ENCODE measurements around the gene SLC22A23.

SLC22A23 gene

GRCh38 chr6:3352678-3353077 is 104.2 kb downstream of the SLC22A23 start:
- Histone ChIP-seq H3K4me1 (ENCODE audit: control insufficient read depth, low read depth, low read length) (peaks cover 2% of the 10 kb centered on the region), H3K36me3 (ENCODE audit: control insufficient read depth, insufficient read depth, low read length) (no peaks in the 10 kb centered on the region), H3K4ac (ENCODE audit: low read depth, low read length) (no peak overlapping the region), H4K8ac (ENCODE audit: low read depth, low read length) (no peak overlapping the region), H3K9ac (ENCODE audit: low read length) (no peak overlapping the region), H4K5ac (ENCODE audit: low read length) (no peak overlapping the region), H3K27ac (ENCODE audit: low read depth, low read length) (no peak overlapping the region), H2BK15ac (replicated peaks; ENCODE audit: low read depth) (no peak overlapping the region), H2AK5ac (ENCODE audit: low read length) (no peak overlapping the region), H2BK5ac (ENCODE audit: low read length) (no peak overlapping the region), H3K79me1 (ENCODE audit: low read length) (no peaks in the 10 kb centered on the region), H3K18ac (ENCODE audit: low read length) (no peak overlapping the region), H3K79me2 (ENCODE audit: control insufficient read depth, insufficient read depth, low read length) (no peaks in the 10 kb centered on the region), H3K4me2 (ENCODE audit: low read length) (no peak overlapping the region), H3K27me3 (ENCODE audit: insufficient read depth, low read length, poor library complexity) (no peaks in the 10 kb centered on the region), H3K4me3 (ENCODE audit: low read length) (no peak overlapping the region), H3K23ac (ENCODE audit: low read length) (no peak overlapping the region), H2BK120ac (ENCODE audit: low read depth, low read length) (no peak overlapping the region), H3K56ac (ENCODE audit: low read length) (no peak overlapping the region)
- WGBS (ENCODE audit: extremely low coverage, insufficient coverage, low lambda C conversion rate): no CpG with 5 or more reads among the region's 9 CpGs
- DNase-seq: no peak

GRCh38 chr6:3351829-3352524 is 104.9 kb downstream of the SLC22A23 start:
- Histone ChIP-seq H2BK15ac (replicated peaks; ENCODE audit: low read depth) (no peak overlapping the region), H3K4me1 (ENCODE audit: control insufficient read depth, low read depth, low read length) (peaks cover 2% of the 10 kb centered on the region), H3K27ac (ENCODE audit: low read depth, low read length) (no peak overlapping the region)

GRCh38 chr6:3351105-3351676 is 105.7 kb downstream of the SLC22A23 start:
- Histone ChIP-seq H3K4ac (ENCODE audit: low read depth, low read length) (no peak overlapping the region), H3K79me2 (ENCODE audit: control insufficient read depth, insufficient read depth, low read length) (no peaks in the 10 kb centered on the region), H3K79me1 (ENCODE audit: low read length) (no peaks in the 10 kb centered on the region), H3K56ac (ENCODE audit: low read length) (no peak overlapping the region), H3K23ac (ENCODE audit: low read length) (no peak overlapping the region), H3K27me3 (ENCODE audit: insufficient read depth, low read length, poor library complexity) (no peaks in the 10 kb centered on the region), H3K27ac (ENCODE audit: low read depth, low read length) (no peak overlapping the region), H3K4me3 (ENCODE audit: low read length) (no peak overlapping the region), H3K18ac (ENCODE audit: low read length) (no peak overlapping the region), H3K36me3 (ENCODE audit: control insufficient read depth, insufficient read depth, low read length) (no peaks in the 10 kb centered on the region), H3K9ac (ENCODE audit: low read length) (no peak overlapping the region), H2BK120ac (ENCODE audit: low read depth, low read length) (no peak overlapping the region), H2AK5ac (ENCODE audit: low read length) (no peak overlapping the region), H3K4me2 (ENCODE audit: low read length) (no peak overlapping the region), H2BK5ac (ENCODE audit: low read length) (no peak overlapping the region), H4K8ac (ENCODE audit: low read depth, low read length) (no peak overlapping the region), H2BK15ac (replicated peaks; ENCODE audit: low read depth) (no peak overlapping the region), H4K5ac (ENCODE audit: low read length) (no peak overlapping the region), H3K4me1 (ENCODE audit: control insufficient read depth, low read depth, low read length) (peaks cover 2% of the 10 kb centered on the region)
- WGBS (ENCODE audit: extremely low coverage, insufficient coverage, low lambda C conversion rate): no CpG with 5 or more reads among the region's 15 CpGs
- no peak for DNase-seq

More at GRCh38 chr6:3351829-3352524, 104.9 kb downstream of the SLC22A23 start:
- no peaks in the 10 kb centered on the region for H3K79me2 ChIP-seq (ENCODE audit: control insufficient read depth, insufficient read depth, low read length)
- no peak overlapping the region for H2AK5ac ChIP-seq (ENCODE audit: low read length)
- H3K9ac ChIP-seq (ENCODE audit: low read length): no peak overlapping the region
- no peak overlapping the region for H2BK120ac ChIP-seq (ENCODE audit: low read depth, low read length)
- H3K4me2 ChIP-seq (ENCODE audit: low read length): no peak overlapping the region
- H3K23ac ChIP-seq (ENCODE audit: low read length): no peak overlapping the region
- H4K5ac ChIP-seq (ENCODE audit: low read length): no peak overlapping the region
- no peak overlapping the region for H2BK5ac ChIP-seq (ENCODE audit: low read length)
- no peak overlapping the region for H3K18ac ChIP-seq (ENCODE audit: low read length)
- no peaks in the 10 kb centered on the region for H3K27me3 ChIP-seq (ENCODE audit: insufficient read depth, low read length, poor library complexity)
- no peak for DNase-seq
- H3K36me3 ChIP-seq (ENCODE audit: control insufficient read depth, insufficient read depth, low read length): no peaks in the 10 kb centered on the region
- H3K56ac ChIP-seq (ENCODE audit: low read length): no peak overlapping the region
- H3K79me1 ChIP-seq (ENCODE audit: low read length): no peaks in the 10 kb centered on the region
- no CpG with 5 or more reads among the region's 9 CpGs for WGBS (ENCODE audit: extremely low coverage, insufficient coverage, low lambda C conversion rate)
- H4K8ac ChIP-seq (ENCODE audit: low read depth, low read length): no peak overlapping the region
- no peak overlapping the region for H3K4ac ChIP-seq (ENCODE audit: low read depth, low read length)
- no peak overlapping the region for H3K4me3 ChIP-seq (ENCODE audit: low read length)

- no peak overlapping the region for H3K23ac ChIP-seq (ENCODE audit: low read length)
- no peak overlapping the region for H3K18ac ChIP-seq (ENCODE audit: low read length)
- no peak overlapping the region for H2BK120ac ChIP-seq (ENCODE audit: low read depth, low read length)
- H4K5ac ChIP-seq (ENCODE audit: low read length): no peak overlapping the region
- no peaks in the 10 kb centered on the region for H3K79me1 ChIP-seq (ENCODE audit: low read length)
- no peak overlapping the region for H3K4me2 ChIP-seq (ENCODE audit: low read length)
- no peaks in the 10 kb centered on the region for H3K79me2 ChIP-seq (ENCODE audit: control insufficient read depth, insufficient read depth, low read length)
- H3K4me1 ChIP-seq (ENCODE audit: control insufficient read depth, low read depth, low read length): peaks cover 2% of the 10 kb centered on the region
- no peak overlapping the region for H3K4ac ChIP-seq (ENCODE audit: low read depth, low read length)
- H2BK15ac ChIP-seq (replicated peaks; ENCODE audit: low read depth): no peak overlapping the region
- no peak overlapping the region for H2BK5ac ChIP-seq (ENCODE audit: low read length)
- H2AK5ac ChIP-seq (ENCODE audit: low read length): no peak overlapping the region
- no peaks in the 10 kb centered on the region for H3K27me3 ChIP-seq (ENCODE audit: insufficient read depth, low read length, poor library complexity)
- no peak overlapping the region for H3K27ac ChIP-seq (ENCODE audit: low read depth, low read length)
- no peak overlapping the region for H3K9ac ChIP-seq (ENCODE audit: low read length)
- no peaks in the 10 kb centered on the region for H3K36me3 ChIP-seq (ENCODE audit: control insufficient read depth, insufficient read depth, low read length)
- WGBS (ENCODE audit: extremely low coverage, insufficient coverage, low lambda C conversion rate): no CpG with 5 or more reads among the region's 8 CpGs
- DNase-seq: no peak
- H3K4me3 ChIP-seq (ENCODE audit: low read length): no peak overlapping the region
- H3K56ac ChIP-seq (ENCODE audit: low read length): peak overlapping the region; percentile 3
- no peak overlapping the region for H4K8ac ChIP-seq (ENCODE audit: low read depth, low read length)
Observed at GRCh38 chr6:3350252-3350796, 106.5 kb downstream of the SLC22A23 start.

GRCh38 chr6:3349388-3350251 is 107.2 kb downstream of the SLC22A23 start:
- no CpG with 5 or more reads among the region's 8 CpGs for WGBS (ENCODE audit: extremely low coverage, insufficient coverage, low lambda C conversion rate)
- Histone ChIP-seq H3K27ac (ENCODE audit: low read depth, low read length) (no peak overlapping the region), H3K56ac (ENCODE audit: low read length) (no peak overlapping the region), H3K4me3 (ENCODE audit: low read length) (no peak overlapping the region), H3K4ac (ENCODE audit: low read depth, low read length) (no peak overlapping the region), H3K79me2 (ENCODE audit: control insufficient read depth, insufficient read depth, low read length) (no peaks in the 10 kb centered on the region), H3K4me1 (ENCODE audit: control insufficient read depth, low read depth, low read length) (peaks cover 2% of the 10 kb centered on the region), H3K23ac (ENCODE audit: low read length) (no peak overlapping the region), H2BK5ac (ENCODE audit: low read length) (no peak overlapping the region), H4K8ac (ENCODE audit: low read depth, low read length) (no peak overlapping the region), H3K27me3 (ENCODE audit: insufficient read depth, low read length, poor library complexity) (no peaks in the 10 kb centered on the region), H3K79me1 (ENCODE audit: low read length) (no peaks in the 10 kb centered on the region), H2AK5ac (ENCODE audit: low read length) (no peak overlapping the region), H4K5ac (ENCODE audit: low read length) (no peak overlapping the region), H2BK120ac (ENCODE audit: low read depth, low read length) (no peak overlapping the region), H3K4me2 (ENCODE audit: low read length) (no peak overlapping the region), H3K9ac (ENCODE audit: low read length) (no peak overlapping the region), H3K36me3 (ENCODE audit: control insufficient read depth, insufficient read depth, low read length) (no peaks in the 10 kb centered on the region), H2BK15ac (replicated peaks; ENCODE audit: low read depth) (no peak overlapping the region), H3K18ac (ENCODE audit: low read length) (no peak overlapping the region)
- DNase-seq: no peak
